NCI-H128 (cell line): ENCODE measurements around the gene ZBTB1.

Source experiments
- DNase-seq: peaks from one replicate; lab custom pipeline; 2025; ENCODE audit not compliant: unreplicated experiment; lab: John Stamatoyannopoulos, UW

The ZBTB1 gene

GRCh38 chr14:64504310-64504896 is at the start of gene ZBTB1:
Gene ZBTB1 (plus strand): TSS chr14:64504770. CDS start chr14:64521505, 16,735 bp downstream.
- peak; percentile 65 for DNase-seq

- no peak for DNase-seq
Measured at GRCh38 chr14:64459405-64460136, 45.0 kb upstream of the ZBTB1 start.

GRCh38 chr14:64461221-64461620 is 43.3 kb upstream of the ZBTB1 start:
- DNase-seq = no peak

GRCh38 chr14:64463195-64463594 is 41.4 kb upstream of the ZBTB1 start:
- DNase-seq = no peak

- no peak for DNase-seq
Measured at GRCh38 chr14:64463873-64464272, 40.7 kb upstream of the ZBTB1 start.

- no peak for DNase-seq
Measured at GRCh38 chr14:64464651-64465050, 39.9 kb upstream of the ZBTB1 start.

- DNase-seq = peak; percentile 63
Measured at GRCh38 chr14:64465191-64465822, 39.3 kb upstream of the ZBTB1 start, which contains the start of gene AKAP5. Gene AKAP5 (plus strand): TSS chr14:64465499. CDS start chr14:64468395, 2,896 bp downstream.

- DNase-seq = peak; percentile 17
Measured at GRCh38 chr14:64465831-64466554, 38.6 kb upstream of the ZBTB1 start.

- DNase-seq = no peak
Measured at GRCh38 chr14:64467101-64467500, 37.5 kb upstream of the ZBTB1 start.

- no peak for DNase-seq
Measured at GRCh38 chr14:64467566-64467965, 37.0 kb upstream of the ZBTB1 start.

- no peak for DNase-seq
Measured at GRCh38 chr14:64468451-64468850, 36.1 kb upstream of the ZBTB1 start.

- peak; percentile 10 for DNase-seq
Measured at GRCh38 chr14:64474041-64474440, 30.5 kb upstream of the ZBTB1 start.

GRCh38 chr14:64474698-64475097 is 29.9 kb upstream of the ZBTB1 start:
- no peak for DNase-seq

GRCh38 chr14:64475585-64476273 is 28.8 kb upstream of the ZBTB1 start:
- DNase-seq = no peak

GRCh38 chr14:64476438-64476837 is 28.1 kb upstream of the ZBTB1 start:
- no peak for DNase-seq

GRCh38 chr14:64478634-64479250 is 25.8 kb upstream of the ZBTB1 start:
- no peak for DNase-seq

- DNase-seq = no peak
Measured at GRCh38 chr14:64488590-64489099, 15.9 kb upstream of the ZBTB1 start.

GRCh38 chr14:64491637-64492036 is 12.9 kb upstream of the ZBTB1 start:
- DNase-seq = no peak

- DNase-seq = no peak
Measured at GRCh38 chr14:64493455-64493854, 11.1 kb upstream of the ZBTB1 start.

- DNase-seq = no peak
Measured at GRCh38 chr14:64495252-64495651, 9.3 kb upstream of the ZBTB1 start.
